Limb (tissue), 2 donors: Measurements from ENCODE around the gene ATRX.
"Not testable (repeated sequence)": the region's sequence is repeated elsewhere in the genome, so short reads cannot be mapped to it uniquely, and the experiment has no call there.

Experiments used
- DNase-seq, 2 donors: peaks; one replicate each; pipeline ENCODE4 v3.0.0-alpha.2; 2016; ENCODE audit errors: extremely low spot score in 2 of 2

The ATRX gene, protein sequence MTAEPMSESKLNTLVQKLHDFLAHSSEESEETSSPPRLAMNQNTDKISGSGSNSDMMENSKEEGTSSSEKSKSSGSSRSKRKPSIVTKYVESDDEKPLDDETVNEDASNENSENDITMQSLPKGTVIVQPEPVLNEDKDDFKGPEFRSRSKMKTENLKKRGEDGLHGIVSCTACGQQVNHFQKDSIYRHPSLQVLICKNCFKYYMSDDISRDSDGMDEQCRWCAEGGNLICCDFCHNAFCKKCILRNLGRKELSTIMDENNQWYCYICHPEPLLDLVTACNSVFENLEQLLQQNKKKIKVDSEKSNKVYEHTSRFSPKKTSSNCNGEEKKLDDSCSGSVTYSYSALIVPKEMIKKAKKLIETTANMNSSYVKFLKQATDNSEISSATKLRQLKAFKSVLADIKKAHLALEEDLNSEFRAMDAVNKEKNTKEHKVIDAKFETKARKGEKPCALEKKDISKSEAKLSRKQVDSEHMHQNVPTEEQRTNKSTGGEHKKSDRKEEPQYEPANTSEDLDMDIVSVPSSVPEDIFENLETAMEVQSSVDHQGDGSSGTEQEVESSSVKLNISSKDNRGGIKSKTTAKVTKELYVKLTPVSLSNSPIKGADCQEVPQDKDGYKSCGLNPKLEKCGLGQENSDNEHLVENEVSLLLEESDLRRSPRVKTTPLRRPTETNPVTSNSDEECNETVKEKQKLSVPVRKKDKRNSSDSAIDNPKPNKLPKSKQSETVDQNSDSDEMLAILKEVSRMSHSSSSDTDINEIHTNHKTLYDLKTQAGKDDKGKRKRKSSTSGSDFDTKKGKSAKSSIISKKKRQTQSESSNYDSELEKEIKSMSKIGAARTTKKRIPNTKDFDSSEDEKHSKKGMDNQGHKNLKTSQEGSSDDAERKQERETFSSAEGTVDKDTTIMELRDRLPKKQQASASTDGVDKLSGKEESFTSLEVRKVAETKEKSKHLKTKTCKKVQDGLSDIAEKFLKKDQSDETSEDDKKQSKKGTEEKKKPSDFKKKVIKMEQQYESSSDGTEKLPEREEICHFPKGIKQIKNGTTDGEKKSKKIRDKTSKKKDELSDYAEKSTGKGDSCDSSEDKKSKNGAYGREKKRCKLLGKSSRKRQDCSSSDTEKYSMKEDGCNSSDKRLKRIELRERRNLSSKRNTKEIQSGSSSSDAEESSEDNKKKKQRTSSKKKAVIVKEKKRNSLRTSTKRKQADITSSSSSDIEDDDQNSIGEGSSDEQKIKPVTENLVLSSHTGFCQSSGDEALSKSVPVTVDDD (N-terminal part only)

DNA sequence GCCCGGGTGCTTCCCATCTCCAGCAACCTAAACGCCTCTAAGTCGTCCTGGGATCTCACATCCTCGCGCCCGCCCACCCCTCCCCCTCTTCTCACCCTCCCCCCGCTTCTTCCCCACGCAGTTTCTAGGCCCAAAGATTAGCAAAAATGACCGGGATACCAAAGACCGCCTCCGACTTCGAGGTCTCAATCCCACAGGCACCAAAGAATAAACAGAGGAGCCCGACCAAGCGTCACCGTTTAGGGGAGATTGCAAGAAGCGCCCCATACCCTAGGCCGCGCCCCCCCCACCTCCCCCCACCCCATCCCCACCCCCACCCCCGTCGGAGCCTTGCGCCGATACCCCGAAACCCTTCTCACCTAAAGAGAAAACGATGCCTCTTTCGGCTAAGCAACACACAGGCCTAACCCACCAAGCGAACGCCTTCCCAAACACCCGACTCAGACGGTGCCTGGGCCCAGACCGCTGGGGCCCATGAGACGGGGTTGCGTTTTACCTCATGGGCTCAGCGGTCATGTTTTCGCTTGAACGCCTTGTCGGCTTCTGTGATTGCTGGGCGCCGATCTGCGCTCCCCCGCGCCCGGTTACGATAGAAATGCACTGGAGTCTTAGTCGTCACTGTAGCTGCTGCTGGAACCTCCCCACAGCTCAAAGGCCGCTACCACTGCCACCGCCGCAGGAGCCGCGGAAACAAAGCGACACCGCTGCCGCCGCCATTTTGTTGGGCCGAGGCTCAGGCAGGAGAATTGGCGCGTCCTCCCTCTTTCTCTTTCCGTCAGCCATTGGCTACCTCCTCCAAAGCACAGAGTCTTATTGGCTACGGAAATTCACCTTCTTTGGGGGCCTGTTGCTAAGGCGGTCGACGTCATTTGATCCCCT is at the start of gene ATRX:
ATRX (minus strand) TSS at position 731 of the 879 bp plus-strand sequence; CDS start at position 516, 215 bp downstream.
- DNase-seq = peak; percentile 82 to 88

DNA sequence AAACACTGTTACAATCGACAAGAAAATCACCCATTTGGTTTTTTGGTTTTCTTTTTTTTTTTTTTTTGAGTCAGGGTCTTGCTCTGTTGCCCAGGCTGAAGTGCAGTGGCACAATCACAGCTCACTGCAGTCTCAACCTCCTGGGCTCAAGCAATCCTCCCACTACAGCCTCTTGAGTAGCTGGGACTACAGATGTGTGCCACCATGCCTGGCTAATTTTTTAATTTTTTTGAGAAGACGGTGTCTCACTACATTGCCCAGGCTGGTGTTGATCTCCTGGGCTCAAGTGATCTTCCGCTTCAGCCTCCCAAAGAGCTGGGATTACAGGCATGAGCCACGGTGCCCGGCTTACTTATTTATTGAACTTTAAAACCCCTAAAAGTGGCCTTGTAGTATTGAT is 45.5 kb upstream of the ATRX start:
- not testable (repeated sequence) for DNase-seq

GRCh38 chrX:77821989-77822388 is 36.0 kb upstream of the ATRX start:
- DNase-seq = not testable (repeated sequence)

DNA sequence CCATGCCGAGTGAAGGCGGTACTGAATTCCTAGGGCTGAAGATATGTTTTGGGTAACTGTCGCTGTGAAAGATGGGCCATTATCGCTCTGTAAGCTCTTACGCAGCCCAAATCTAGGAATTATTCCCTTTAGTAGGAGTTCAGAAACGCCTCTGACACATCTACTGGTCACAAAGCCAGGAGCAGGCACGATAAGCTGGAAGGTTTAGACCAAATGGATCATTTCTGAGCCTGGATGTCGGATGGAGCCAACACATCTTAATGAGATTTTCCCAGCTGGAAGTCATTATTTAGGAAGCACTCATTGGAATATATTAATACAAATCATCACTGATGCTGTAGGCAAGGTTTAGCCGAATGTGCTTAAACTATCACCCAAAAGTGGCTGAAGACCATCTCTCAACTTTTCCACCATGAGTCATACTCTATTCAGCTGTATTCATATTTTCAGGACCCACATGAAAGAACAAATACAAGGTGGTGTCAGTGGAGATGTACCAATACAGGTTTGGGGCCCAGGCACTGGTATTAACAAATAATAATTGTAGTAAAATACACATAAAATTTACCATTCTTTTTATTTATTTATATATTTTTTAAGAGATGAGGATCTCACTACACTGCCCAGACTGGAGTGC is 34.2 kb upstream of the ATRX start:
- no peak for DNase-seq

GRCh38 chrX:77814210-77814609 is 28.2 kb upstream of the ATRX start:
- DNase-seq = no peak

DNA sequence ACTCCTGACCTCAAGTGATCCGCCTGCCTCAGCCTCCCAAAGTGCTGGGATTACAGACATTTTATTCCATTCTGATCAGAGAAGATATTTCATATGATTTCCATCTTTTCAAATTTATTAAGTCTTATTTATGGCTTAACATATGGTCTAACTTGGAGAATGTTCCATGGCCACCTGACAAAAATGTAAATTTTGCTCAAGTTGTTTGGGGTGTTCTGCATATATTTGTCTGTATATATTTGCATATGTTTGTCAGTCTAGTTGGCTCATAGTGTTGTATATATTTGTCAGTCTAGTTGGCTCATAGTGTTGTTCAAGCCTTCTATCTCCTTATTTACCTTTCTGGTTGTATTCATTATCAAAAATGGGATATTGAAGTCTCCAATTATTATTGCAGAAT is 16.2 kb upstream of the ATRX start:
- DNase-seq = no peak

DNA sequence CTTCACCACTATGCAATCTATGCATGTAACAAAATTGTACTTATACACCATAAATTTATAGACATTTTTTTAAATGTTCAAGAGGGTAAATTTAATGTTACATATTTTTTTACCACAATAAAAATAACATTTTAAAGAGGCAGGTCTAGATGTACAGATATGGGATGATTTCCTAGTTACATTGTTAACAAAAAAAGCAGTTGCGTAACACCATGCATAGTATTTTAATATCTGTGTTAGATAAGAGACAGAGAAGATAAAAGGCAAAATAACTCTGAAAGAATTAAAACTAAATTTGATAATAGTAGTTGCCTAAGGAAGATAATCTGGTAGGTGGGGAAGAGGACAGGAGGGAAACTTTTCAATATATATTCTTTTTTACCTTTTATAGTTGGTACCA is 9.1 kb upstream of the ATRX start:
- no peak for DNase-seq

DNA sequence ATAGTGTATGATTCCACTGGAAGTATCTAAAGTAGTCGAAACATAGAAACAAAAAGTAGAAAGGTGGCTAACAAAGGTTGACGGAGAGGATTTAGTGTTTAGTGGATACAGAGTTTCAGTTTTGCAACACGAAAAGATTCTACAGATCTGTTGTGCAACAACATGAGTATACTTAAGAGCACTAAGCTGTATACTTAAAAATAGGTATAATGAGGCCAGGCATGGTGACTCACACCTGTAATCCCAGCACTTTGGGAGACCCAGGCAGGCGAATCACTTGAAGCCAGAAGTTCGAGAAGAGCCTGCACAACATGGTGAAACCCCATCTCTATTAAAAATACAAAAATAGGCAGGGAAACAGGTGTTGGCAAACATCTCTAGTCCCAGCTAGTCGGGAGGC is 7.9 kb upstream of the ATRX start:
- no peak for DNase-seq

- DNase-seq = no peak
Observed at GRCh38 chrX:77788050-77788449, 2.0 kb upstream of the ATRX start.

- no peak for DNase-seq
Observed at GRCh38 chrX:77786365-77786680, 307 bp upstream of the ATRX start.

DNA sequence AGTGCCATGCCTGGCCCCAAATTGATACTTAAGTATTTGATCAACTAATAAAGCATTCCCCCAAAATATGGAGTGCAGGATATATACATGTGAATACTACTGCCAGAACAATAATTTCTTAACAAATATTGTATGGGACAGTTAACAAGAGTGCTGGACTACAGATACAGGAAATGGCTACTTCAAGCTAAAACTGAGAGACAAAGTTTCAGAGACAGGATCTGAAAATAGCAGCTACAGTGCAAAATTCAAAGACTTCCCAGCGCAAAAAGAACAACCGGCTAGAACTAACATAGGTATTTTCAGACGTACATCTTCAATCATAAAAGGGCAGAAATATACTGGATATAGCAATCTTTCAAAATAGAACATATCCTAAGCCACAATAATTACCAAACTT is 6.3 kb downstream of the ATRX start:
- DNase-seq = no peak

GRCh38 chrX:77776659-77777058 is 9.4 kb downstream of the ATRX start:
- no peak for DNase-seq

GRCh38 chrX:77771601-77772000 is 14.4 kb downstream of the ATRX start:
- no peak for DNase-seq

DNA sequence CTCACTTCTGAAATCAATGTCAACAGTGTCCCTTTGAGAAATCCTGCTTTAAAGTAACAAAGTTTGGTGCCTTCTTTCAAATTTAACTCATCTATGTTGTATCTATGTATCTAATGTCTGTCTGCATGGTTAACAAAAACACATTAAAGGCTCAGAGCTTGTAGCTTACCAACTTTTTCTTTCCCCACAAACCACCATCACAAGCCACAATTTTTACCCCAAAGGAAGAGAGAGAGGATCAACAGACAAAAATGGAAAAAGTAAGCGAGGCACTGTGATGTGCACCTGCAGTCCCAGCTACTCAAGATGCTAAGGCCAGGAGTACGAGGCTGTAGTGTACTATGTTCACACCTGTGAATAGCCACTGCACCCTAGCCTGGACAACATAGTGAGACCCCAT is 17.2 kb downstream of the ATRX start:
- no peak for DNase-seq

DNA sequence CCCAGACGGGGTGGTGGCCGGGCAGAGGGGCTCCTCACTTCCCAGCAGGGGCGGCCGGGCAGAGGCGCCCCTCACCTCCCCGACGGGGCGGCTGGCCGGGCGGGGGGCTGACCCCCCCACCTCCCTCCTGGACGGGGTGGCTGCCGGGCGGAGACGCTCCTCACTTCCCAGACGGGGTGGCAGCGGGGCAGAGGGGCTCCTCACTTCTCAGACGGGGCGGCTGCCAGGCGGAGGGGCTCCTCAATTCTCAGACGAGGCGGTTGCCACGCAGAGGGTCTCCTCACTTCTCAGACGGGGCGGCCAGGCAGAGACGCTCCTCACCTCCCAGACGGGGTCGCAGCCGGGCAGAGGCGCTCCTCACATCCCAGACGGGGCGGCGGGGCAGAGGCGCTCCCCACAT is 19.8 kb downstream of the ATRX start:
- DNase-seq = not testable (repeated sequence)

- DNase-seq = no peak
Observed at GRCh38 chrX:77755561-77755960, 30.5 kb downstream of the ATRX start.

DNA sequence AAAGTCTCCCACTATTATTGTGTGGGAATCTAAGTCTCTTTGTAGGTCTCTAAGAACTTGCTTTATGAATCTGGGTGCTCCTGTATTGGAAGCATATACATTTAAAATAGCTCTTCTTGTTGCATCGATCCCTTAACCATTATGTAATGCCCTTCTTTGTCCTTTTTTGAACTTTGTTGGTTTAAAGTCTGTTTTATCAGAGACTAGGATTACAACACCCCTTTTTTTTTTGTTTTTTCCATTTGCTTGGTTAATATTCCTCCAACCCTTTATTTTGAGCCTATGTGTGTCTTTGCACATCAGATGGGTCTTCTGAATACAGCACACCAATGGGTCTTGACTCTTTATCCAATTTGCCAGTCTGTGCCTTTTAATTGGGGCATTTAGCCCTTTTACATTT is 32.1 kb downstream of the ATRX start:
- not testable (repeated sequence) for DNase-seq

- no peak for DNase-seq
Observed at GRCh38 chrX:77749695-77750094, 36.3 kb downstream of the ATRX start.

DNA sequence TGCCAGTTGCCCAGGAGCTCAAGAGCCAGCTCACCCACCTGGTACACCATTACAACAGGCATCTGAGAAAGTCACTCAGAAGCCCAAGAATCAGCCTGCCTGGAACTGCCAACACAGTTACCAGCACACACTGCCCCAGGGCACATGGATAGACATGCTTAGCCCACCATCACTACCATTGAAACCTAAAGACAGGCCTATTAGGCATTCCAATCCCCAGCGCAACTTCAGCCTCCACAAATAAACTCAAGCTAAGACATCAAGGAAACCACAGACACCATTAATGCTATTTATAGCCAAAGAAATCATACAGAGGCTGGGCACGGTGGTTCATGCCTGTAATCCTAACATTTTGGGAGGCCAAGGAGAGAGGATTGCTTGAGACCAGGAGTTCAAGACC is 42.3 kb downstream of the ATRX start:
- no peak for DNase-seq

DNA sequence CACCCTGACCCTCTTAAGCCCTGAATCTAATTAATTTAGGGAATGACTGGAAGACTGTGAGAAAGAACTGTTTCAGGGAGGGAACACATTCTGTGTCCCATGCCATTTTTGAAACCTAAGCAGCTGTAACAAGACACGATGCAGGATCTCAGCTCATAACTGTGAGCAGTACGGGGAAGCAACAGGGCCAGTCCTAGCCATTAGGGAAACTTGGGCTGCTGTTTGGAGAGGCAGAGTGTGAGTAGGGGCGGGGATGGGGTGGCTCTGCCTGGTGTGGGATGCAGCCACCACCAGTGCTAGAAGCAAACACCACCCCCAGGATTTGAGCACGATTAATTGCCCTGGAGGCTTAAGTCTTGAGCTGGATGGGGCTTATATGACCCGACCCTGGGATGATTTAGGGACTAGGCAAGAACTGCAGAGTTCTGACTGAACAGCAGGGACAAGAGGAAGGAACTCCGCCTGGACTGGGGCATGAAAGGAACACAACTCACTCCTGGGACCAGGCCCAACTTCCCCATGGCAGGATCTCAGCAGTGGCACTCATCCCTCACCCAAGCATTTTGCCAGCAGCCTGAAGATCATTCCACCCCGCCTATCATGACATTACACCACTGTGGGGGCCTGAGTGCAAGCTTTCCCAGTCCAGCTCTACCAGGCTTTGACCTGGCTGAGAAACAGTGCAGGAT is 43.1 kb downstream of the ATRX start:
- no peak for DNase-seq
